Endothelial cell (in vitro differentiated cells): ENCODE results near the gene ALDH4A1. TPM values are rescaled to one million over a fixed set of nuclear protein-coding genes. Genes with fewer than 3 reads are reported as not detected.
A peak's percentile ranks its signal among the peaks of the same experiment; 100 is the strongest.

Experiments used
- DNase-seq: peaks from one replicate; pipeline ENCODE4 v3.0.0; 2021; ENCODE audit warnings: low spot score
- H3K27ac Mint-ChIP-seq: one replicate; pipeline ENCODE4 v1.8.0; 2021; ENCODE audit warnings: mixed read lengths, inconsistent platforms; ENCODE audit not compliant: unreplicated experiment
- H3K27me3 Mint-ChIP-seq: one replicate; pipeline ENCODE4 v1.8.0; 2021; ENCODE audit warnings: mild to moderate bottlenecking, moderate library complexity, mixed read lengths, inconsistent platforms; ENCODE audit not compliant: unreplicated experiment
- H3K36me3 Mint-ChIP-seq: one replicate; pipeline ENCODE4 v1.8.0; 2021; ENCODE audit warnings: mild to moderate bottlenecking, low read depth, mixed read lengths, inconsistent platforms; ENCODE audit not compliant: unreplicated experiment
- H3K4me1 Mint-ChIP-seq: one replicate; pipeline ENCODE4 v1.8.0; 2021; ENCODE audit warnings: mild to moderate bottlenecking, mixed read lengths, inconsistent platforms; ENCODE audit not compliant: unreplicated experiment
- H3K4me3 Mint-ChIP-seq: one replicate; pipeline ENCODE4 v1.8.0; 2021; ENCODE audit warnings: mild to moderate bottlenecking, mixed read lengths, inconsistent platforms; ENCODE audit not compliant: unreplicated experiment
- H3K9me3 Mint-ChIP-seq: one replicate; pipeline ENCODE4 v1.8.0; 2021; ENCODE audit warnings: mixed read lengths, inconsistent platforms; ENCODE audit not compliant: unreplicated experiment
- long read RNA-seq: library from polyadenylated mRNA; unstranded; transcript quantifications from one replicate; pipeline ENCODE4 v2.0.0, GENCODE V29; 2020; ENCODE audit not compliant: unreplicated experiment
- total RNA-seq: library from RNA; stranded (reverse); fragmentation: NEBNext Ultra II Directional; extraction: Animal tissue kit (Norgen Biotek cat#: 25700); gene quantifications from one replicate; pipeline ENCODE4 v1.2.1, GENCODE V29; 2021; ENCODE audit not compliant: unreplicated experiment
- TF ChIP-seq, protein P1 (sequence below): fragments of 200-600 bp; sonication (generic); IDR thresholded peaks from one replicate; pipeline ENCODE4 v1.5.0; 2021; ENCODE audit warnings: antibody characterized with exemption; ENCODE audit not compliant: unreplicated experiment

ALDH4A1 gene, protein sequence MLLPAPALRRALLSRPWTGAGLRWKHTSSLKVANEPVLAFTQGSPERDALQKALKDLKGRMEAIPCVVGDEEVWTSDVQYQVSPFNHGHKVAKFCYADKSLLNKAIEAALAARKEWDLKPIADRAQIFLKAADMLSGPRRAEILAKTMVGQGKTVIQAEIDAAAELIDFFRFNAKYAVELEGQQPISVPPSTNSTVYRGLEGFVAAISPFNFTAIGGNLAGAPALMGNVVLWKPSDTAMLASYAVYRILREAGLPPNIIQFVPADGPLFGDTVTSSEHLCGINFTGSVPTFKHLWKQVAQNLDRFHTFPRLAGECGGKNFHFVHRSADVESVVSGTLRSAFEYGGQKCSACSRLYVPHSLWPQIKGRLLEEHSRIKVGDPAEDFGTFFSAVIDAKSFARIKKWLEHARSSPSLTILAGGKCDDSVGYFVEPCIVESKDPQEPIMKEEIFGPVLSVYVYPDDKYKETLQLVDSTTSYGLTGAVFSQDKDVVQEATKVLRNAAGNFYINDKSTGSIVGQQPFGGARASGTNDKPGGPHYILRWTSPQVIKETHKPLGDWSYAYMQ
- 27.8 TPM for total RNA-seq
- long read RNA-seq, partial matches to known transcripts = 2 of 8 reads
- long read RNA-seq, other reads (novel, unspliced or antisense) = 2 of 8 reads

DNA sequence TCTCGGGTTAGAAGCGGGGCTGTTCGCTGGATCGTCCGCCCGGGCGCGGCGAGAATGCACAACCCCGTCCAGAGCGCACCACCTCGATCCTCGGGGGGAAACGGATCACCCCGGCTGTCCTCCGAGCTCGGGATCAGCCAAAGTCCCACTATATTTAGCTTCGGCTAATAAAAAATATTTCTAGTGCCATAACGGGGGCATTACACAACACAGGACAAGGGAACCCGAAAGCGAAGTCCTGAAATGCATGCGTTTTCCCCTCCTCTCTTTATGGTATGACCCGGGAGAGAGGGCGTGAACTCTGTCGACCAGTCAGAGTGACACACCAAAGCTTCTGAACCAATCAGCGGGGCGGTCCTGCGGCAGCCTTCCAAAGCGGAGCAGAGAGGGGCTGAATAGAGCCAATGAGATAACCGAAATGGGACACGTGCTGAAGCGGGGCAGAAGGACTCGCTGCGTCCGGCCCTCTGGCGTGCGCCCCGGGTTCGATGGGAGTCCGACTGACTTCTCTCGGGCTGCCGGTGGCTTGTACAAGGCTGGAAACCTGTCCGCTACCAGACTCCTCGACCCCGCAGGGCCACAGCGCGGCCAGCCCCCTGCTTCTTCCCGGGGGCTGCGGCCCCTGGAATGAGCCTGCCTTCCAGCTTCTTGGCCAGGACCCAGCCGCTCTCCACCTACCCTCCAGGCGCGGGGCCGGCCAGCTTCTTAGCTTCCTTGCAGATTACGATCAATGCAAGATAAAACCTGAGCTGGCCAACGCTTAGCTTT is at the start of gene ALDH4A1:
Gene ALDH4A1, minus strand, starts transcription at position 33 of the 768 bp plus-strand sequence. Its CDS starts 32 bp downstream, at position 1.
- Mint-ChIP-seq H3K4me1 (peaks cover 39% of the 10 kb centered on the region), H3K27ac (peak within 1 kb of the TSS; percentile 96), H3K36me3 (peaks cover 6% of the 10 kb centered on the region), H3K27me3 (peaks cover 14% of the 10 kb centered on the region), H3K4me3 (peak within 1 kb of the TSS; percentile 100), H3K9me3 (no peaks in the 10 kb centered on the region)
- TF ChIP-seq, protein P1, sequence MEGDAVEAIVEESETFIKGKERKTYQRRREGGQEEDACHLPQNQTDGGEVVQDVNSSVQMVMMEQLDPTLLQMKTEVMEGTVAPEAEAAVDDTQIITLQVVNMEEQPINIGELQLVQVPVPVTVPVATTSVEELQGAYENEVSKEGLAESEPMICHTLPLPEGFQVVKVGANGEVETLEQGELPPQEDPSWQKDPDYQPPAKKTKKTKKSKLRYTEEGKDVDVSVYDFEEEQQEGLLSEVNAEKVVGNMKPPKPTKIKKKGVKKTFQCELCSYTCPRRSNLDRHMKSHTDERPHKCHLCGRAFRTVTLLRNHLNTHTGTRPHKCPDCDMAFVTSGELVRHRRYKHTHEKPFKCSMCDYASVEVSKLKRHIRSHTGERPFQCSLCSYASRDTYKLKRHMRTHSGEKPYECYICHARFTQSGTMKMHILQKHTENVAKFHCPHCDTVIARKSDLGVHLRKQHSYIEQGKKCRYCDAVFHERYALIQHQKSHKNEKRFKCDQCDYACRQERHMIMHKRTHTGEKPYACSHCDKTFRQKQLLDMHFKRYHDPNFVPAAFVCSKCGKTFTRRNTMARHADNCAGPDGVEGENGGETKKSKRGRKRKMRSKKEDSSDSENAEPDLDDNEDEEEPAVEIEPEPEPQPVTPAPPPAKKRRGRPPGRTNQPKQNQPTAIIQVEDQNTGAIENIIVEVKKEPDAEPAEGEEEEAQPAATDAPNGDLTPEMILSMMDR = no peak
- DNase-seq = peak; percentile 87

DNA sequence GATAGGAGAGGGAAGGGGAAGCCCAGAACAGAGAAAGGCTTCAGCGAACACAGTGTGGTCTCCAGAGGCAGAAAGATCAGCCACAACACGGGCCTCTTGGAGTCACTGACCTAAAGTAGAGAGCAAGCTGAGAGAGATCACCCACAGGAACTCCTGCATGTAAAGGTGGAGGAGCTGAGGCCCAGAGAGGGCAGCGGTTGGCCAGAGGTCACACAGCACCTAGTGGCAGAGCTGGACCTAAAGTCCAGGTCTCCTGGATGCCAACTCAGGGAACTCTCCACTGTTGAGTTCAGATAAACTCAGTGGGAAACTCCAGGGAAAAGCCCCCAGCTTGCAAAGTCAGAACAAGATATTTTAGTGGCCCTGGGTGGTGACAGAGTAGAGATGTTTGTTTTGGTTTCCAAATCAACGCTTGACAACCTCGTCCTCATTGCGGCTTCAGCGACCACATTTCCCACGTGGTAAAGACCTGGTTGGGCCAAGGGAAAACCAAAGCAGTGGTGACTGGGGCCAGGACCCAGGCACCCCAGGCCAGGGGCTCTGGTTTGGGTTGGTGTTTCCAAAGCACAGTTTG is 49.5 kb upstream of the ALDH4A1 start:
- Mint-ChIP-seq H3K9me3 (no peaks in the 10 kb centered on the region), H3K27ac (no peak overlapping the region), H3K27me3 (peaks cover 6% of the 10 kb centered on the region), H3K4me3 (no peak overlapping the region), H3K4me1 (peaks cover 52% of the 10 kb centered on the region), H3K36me3 (no peaks in the 10 kb centered on the region)
- TF ChIP-seq, protein P1 = no peak
- no peak for DNase-seq

DNA sequence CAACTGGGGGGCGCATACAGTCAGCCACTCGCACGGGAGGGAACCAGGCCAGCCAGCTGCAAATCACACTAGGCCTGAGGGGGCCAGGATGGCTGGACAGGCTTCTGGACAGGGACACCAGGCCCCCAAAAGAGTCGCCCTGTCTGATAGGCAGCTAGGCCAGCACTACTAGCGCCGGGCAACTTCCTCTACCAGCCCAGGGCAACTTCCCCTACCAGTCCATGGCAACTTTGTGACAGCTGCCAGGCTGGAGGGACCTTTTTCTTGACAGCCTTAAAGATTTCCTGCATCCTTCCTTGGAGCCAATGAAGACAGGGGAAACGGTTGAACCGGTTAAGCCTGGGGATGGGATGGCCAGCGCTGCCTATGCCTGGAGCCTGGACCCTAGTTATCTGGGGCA is 49.1 kb upstream of the ALDH4A1 start:
- Mint-ChIP-seq H3K9me3 (no peaks in the 10 kb centered on the region), H3K4me3 (no peak overlapping the region), H3K27ac (no peak overlapping the region), H3K36me3 (no peaks in the 10 kb centered on the region), H3K27me3 (peaks cover 5% of the 10 kb centered on the region), H3K4me1 (peaks cover 53% of the 10 kb centered on the region)
- TF ChIP-seq, protein P1 = no peak
- no peak for DNase-seq

DNA sequence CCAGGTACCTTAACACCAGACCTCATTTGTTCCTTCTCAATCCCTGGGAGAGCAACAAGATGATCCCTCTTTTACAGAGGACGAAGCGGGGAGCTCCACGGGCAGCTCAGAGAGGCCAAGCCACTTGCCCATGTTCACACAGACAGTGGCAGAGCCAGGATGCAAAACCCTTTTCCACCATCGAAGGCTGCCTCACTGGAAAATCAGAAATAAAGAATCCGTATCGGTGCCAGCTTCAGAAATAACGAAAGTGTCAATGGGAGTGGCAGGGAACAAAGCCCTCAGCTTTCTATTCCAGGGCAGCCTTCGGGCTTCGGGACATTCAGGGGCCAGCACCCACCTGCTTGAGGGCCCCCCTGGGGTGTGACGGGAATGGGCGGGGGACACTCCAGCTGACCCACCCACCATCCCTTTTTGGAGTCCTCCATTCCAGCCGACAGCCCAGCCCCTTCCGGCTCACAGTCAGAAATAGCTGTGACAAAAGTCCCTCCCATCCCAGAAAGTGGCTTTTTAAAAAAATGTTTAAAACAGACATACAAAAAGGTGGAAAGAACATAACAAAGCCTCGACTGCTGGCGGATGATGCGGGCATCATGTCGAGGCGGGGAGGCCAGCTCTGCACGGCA is 48.2 kb upstream of the ALDH4A1 start:
- Mint-ChIP-seq H3K4me3 (no peak overlapping the region), H3K4me1 (peaks cover 57% of the 10 kb centered on the region), H3K9me3 (no peaks in the 10 kb centered on the region), H3K36me3 (no peaks in the 10 kb centered on the region), H3K27ac (peak overlapping the region; percentile 97), H3K27me3 (peaks cover 7% of the 10 kb centered on the region)
- DNase-seq = no peak
- TF ChIP-seq, protein P1 = no peak
